ENCODE measurements around the gene TESK1.
A peak's percentile ranks its signal among the peaks of the same experiment; 100 is the strongest.
"Not testable (repeated sequence)": the region's sequence is repeated elsewhere in the genome, so short reads cannot be mapped to it uniquely, and the experiment has no call there.

The TESK1 gene

GRCh38 chr9:35608221-35608620, 3.2 kb downstream of the TESK1 start:
- in situ Hi-C loops (cut with MboI; ENCODE audit: low sequenced_read_pairs, unreplicated experiment), result no loop called here
- no peak for DNase-seq (ENCODE audit: low spot score)
- TF ChIP-seq CTCF (IDR thresholded peaks at IDR 0.05; ENCODE audit: borderline replicate concordance, control extremely low read depth, extremely low read depth, insufficient read depth, missing control alignments), result no peak

GRCh38 chr9:35609001-35609819, 4.1 kb downstream of the TESK1 start:
- no peak for TF ChIP-seq CTCF (IDR thresholded peaks at IDR 0.05; ENCODE audit: borderline replicate concordance, control extremely low read depth, extremely low read depth, insufficient read depth, missing control alignments)
- in situ Hi-C loops (cut with MboI; ENCODE audit: low sequenced_read_pairs, unreplicated experiment), result no loop called here
- DNase-seq (ENCODE audit: low spot score), result no peak

- in situ Hi-C loops (cut with MboI; ENCODE audit: low sequenced_read_pairs, unreplicated experiment), result no loop called here
- DNase-seq (ENCODE audit: low spot score), result no peak
- TF ChIP-seq CTCF (IDR thresholded peaks at IDR 0.05; ENCODE audit: borderline replicate concordance, control extremely low read depth, extremely low read depth, insufficient read depth, missing control alignments), result no peak
Measured at GRCh38 chr9:35609820-35610163, 4.7 kb downstream of the TESK1 start.

GRCh38 chr9:35611230-35611797, 6.3 kb downstream of the TESK1 start:
- no peak for DNase-seq (ENCODE audit: low spot score)
- peak; percentile 37 for TF ChIP-seq CTCF (IDR thresholded peaks at IDR 0.05; ENCODE audit: borderline replicate concordance, control extremely low read depth, extremely low read depth, insufficient read depth, missing control alignments)
- in situ Hi-C loops (cut with MboI; ENCODE audit: low sequenced_read_pairs, unreplicated experiment), result no loop called here

- DNase-seq (ENCODE audit: low spot score); in situ Hi-C loops (cut with MboI; ENCODE audit: low sequenced_read_pairs, unreplicated experiment): not testable (repeated sequence)
Measured at GRCh38 chr9:35612066-35612465, 7.0 kb downstream of the TESK1 start.

GRCh38 chr9:35612843-35613242, 7.8 kb downstream of the TESK1 start:
- no peak for DNase-seq (ENCODE audit: low spot score)
- no peak for TF ChIP-seq CTCF (IDR thresholded peaks at IDR 0.05; ENCODE audit: borderline replicate concordance, control extremely low read depth, extremely low read depth, insufficient read depth, missing control alignments)
- in situ Hi-C loops (cut with MboI; ENCODE audit: low sequenced_read_pairs, unreplicated experiment), result no loop called here

- in situ Hi-C loops (cut with MboI; ENCODE audit: low sequenced_read_pairs, unreplicated experiment), result no loop called here
- no peak for TF ChIP-seq CTCF (IDR thresholded peaks at IDR 0.05; ENCODE audit: borderline replicate concordance, control extremely low read depth, extremely low read depth, insufficient read depth, missing control alignments)
- DNase-seq (ENCODE audit: low spot score), result no peak
Measured at GRCh38 chr9:35615981-35616680, 11.1 kb downstream of the TESK1 start.

All from GM13976 (cell line).